Activated naive CD4-positive, alpha-beta T cell treated with anti-CD3 and anti-CD28 coated beads for 36 hours (primary cell): ENCODE measurements around the gene ANKRD44. TPM values are rescaled to one million over a fixed set of nuclear protein-coding genes. Genes with fewer than 3 reads are reported as not detected.

Source experiments
- CTCF ChIA-PET: fragments of 350-600 bp; sonication (Branson Sonifier 250); formaldehyde crosslinking; loops from one replicate; lab custom pipeline; 2021; ENCODE audit warnings: antibody characterized with exemption; lab: Charles Lee
- DNase-seq: peaks from one replicate; pipeline ENCODE4 v3.0.0-alpha.2; 2020
- H3K27ac Mint-ChIP-seq: one replicate; pipeline ENCODE4 v1.8.0; 2021; ENCODE audit warnings: mild to moderate bottlenecking, mixed read lengths
- H3K27me3 Mint-ChIP-seq: one replicate; pipeline ENCODE4 v1.8.0; 2021; ENCODE audit warnings: low read depth, mixed read lengths
- H3K36me3 Mint-ChIP-seq: one replicate; pipeline ENCODE4 v1.8.0; 2021; ENCODE audit warnings: low read depth, mixed read lengths
- H3K4me1 Mint-ChIP-seq: one replicate; pipeline ENCODE4 v1.8.0; 2021; ENCODE audit warnings: low read depth, mixed read lengths
- H3K4me3 Mint-ChIP-seq: one replicate; pipeline ENCODE4 v1.8.0; 2021; ENCODE audit warnings: mild to moderate bottlenecking, moderate library complexity, mixed read lengths
- H3K9me3 Mint-ChIP-seq: one replicate; pipeline ENCODE4 v1.8.0; 2021; ENCODE audit warnings: mixed read lengths
- intact Hi-C: fragments of 100-400 bp; cut with micrococcal nuclease; formaldehyde crosslinking; loops from one replicate; pipeline ENCODE4 v1.15.1; 2023
- total RNA-seq, 2 experiments: library from RNA; stranded (reverse); gene quantifications; one replicate each; pipeline ENCODE4 v1.2.3, GENCODE V29; 2021

The ANKRD44 gene
- total RNA-seq, 2 experiments from 2014 or later, result 87.8 to 101 TPM

- Mint-ChIP-seq H3K36me3 (peaks cover 8% of the 10 kb centered on the region), H3K9me3 (no peaks in the 10 kb centered on the region), H3K27ac (peak overlapping the region; percentile 73), H3K4me1 (peaks cover 92% of the 10 kb centered on the region), H3K4me3 (no peak overlapping the region), H3K27me3 (no peaks in the 10 kb centered on the region)
- intact Hi-C loops, result loop anchor here (1.0 kb wide), 1 partner anchor 8 kb away; no protein-coding TSS in a partner anchor
- DNase-seq, result no peak
- CTCF ChIA-PET, result interaction anchor here (0.6 to 1.8 kb wide), 4 partner anchors 10 to 137 kb away, joined by 3 to 5 read pairs (median 4); no protein-coding TSS in a partner anchor
Observed at GRCh38 chr2:197269815-197270214, 40.8 kb downstream of the ANKRD44 start.

- DNase-seq, result peak; percentile 71
- Mint-ChIP-seq H3K36me3 (peaks cover 8% of the 10 kb centered on the region), H3K27me3 (no peaks in the 10 kb centered on the region), H3K4me3 (no peak overlapping the region), H3K27ac (peak overlapping the region; percentile 73), H3K9me3 (no peaks in the 10 kb centered on the region), H3K4me1 (peaks cover 93% of the 10 kb centered on the region)
- CTCF ChIA-PET, result interaction anchor here (0.6 to 2.9 kb wide), 3 partner anchors 8 to 136 kb away, joined by 4 to 8 read pairs (median 4); no protein-coding TSS in a partner anchor
- intact Hi-C loops, result loop anchor here (1.0 kb wide), 1 partner anchor 9 kb away; no protein-coding TSS in a partner anchor
Observed at GRCh38 chr2:197268786-197269584, 41.6 kb downstream of the ANKRD44 start.

GRCh38 chr2:197266477-197266876 lies 44.1 kb downstream of the ANKRD44 start:
- H3K27ac Mint-ChIP-seq, result peak overlapping the region; percentile 90
- no peaks in the 10 kb centered on the region for H3K27me3 Mint-ChIP-seq
- peaks cover 97% of the 10 kb centered on the region for H3K4me1 Mint-ChIP-seq
- H3K9me3 Mint-ChIP-seq, result no peaks in the 10 kb centered on the region
- peak; percentile 55 for DNase-seq
- H3K36me3 Mint-ChIP-seq, result peaks cover 18% of the 10 kb centered on the region
- intact Hi-C loops, result loop anchor here (1.0 to 2.0 kb wide), 4 partner anchors 8 to 42 kb away; no protein-coding TSS in a partner anchor
- CTCF ChIA-PET, result interaction anchor here (0.5 to 3.0 kb wide), 7 partner anchors 10 to 108 kb away, joined by 3 to 17 read pairs (median 3); no protein-coding TSS in a partner anchor
- H3K4me3 Mint-ChIP-seq, result peak overlapping the region; percentile 23

GRCh38 chr2:197265924-197266323 lies 44.7 kb downstream of the ANKRD44 start:
- peaks cover 18% of the 10 kb centered on the region for H3K36me3 Mint-ChIP-seq
- no peak for DNase-seq
- H3K27ac Mint-ChIP-seq, result peak overlapping the region; percentile 90
- no peaks in the 10 kb centered on the region for H3K27me3 Mint-ChIP-seq
- H3K4me3 Mint-ChIP-seq, result peak overlapping the region; percentile 23
- H3K4me1 Mint-ChIP-seq, result peaks cover 96% of the 10 kb centered on the region
- CTCF ChIA-PET, result interaction anchor here (0.7 to 3.0 kb wide), 6 partner anchors 10 to 108 kb away, joined by 3 to 17 read pairs (median 4); no protein-coding TSS in a partner anchor
- H3K9me3 Mint-ChIP-seq, result no peaks in the 10 kb centered on the region
- intact Hi-C loops, result loop anchor here (1.0 to 2.0 kb wide), 4 partner anchors 8 to 43 kb away; no protein-coding TSS in a partner anchor

- peaks cover 91% of the 10 kb centered on the region for H3K4me1 Mint-ChIP-seq
- peak overlapping the region; percentile 13 for H3K4me3 Mint-ChIP-seq
- CTCF ChIA-PET, result interaction anchor here (0.6 to 3.0 kb wide), 7 partner anchors 9 to 83 kb away, joined by 3 to 17 read pairs (median 3); no protein-coding TSS in a partner anchor
- H3K36me3 Mint-ChIP-seq, result peaks cover 18% of the 10 kb centered on the region
- intact Hi-C loops, result no loop called here
- no peaks in the 10 kb centered on the region for H3K27me3 Mint-ChIP-seq
- peaks cover 2% of the 10 kb centered on the region for H3K9me3 Mint-ChIP-seq
- peak overlapping the region; percentile 90 for H3K27ac Mint-ChIP-seq
- no peak for DNase-seq
Observed at GRCh38 chr2:197265036-197265435, 45.5 kb downstream of the ANKRD44 start.

- intact Hi-C loops, result loop anchor here (1.0 kb wide), 1 partner anchor 29 kb away; no protein-coding TSS in a partner anchor
- CTCF ChIA-PET, result interaction anchor here (1.0 to 3.0 kb wide), 7 partner anchors 8 to 66 kb away, joined by 3 to 17 read pairs (median 3); no protein-coding TSS in a partner anchor
- Mint-ChIP-seq H3K4me1 (peaks cover 90% of the 10 kb centered on the region), H3K4me3 (peak overlapping the region; percentile 45), H3K9me3 (peaks cover 4% of the 10 kb centered on the region), H3K36me3 (peaks cover 19% of the 10 kb centered on the region), H3K27me3 (no peaks in the 10 kb centered on the region), H3K27ac (peak overlapping the region; percentile 90)
- no peak for DNase-seq
Observed at GRCh38 chr2:197264332-197264731, 46.2 kb downstream of the ANKRD44 start.

DNA sequence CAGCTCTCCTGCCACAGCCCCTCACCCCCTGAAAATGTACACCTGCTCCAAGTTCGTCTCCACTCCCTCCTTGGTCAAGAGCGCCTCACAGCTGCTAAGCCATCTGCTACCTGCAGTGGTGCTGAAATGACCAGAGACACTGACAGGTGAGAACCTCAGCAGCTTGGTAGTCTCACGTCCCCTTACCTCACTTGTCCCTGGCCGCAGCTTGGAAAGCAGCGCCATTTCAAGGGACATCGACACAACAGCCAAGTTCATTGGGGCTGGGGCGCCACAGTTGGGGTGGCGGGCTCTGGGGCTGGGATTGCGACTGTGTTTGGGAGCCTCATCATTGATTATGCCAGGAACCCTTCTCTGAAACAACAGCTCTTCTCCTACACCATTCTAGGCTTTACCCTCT lies 47.5 kb downstream of the ANKRD44 start:
- H3K4me3 Mint-ChIP-seq, result no peak overlapping the region
- H3K27me3 Mint-ChIP-seq, result no peaks in the 10 kb centered on the region
- peaks cover 19% of the 10 kb centered on the region for H3K36me3 Mint-ChIP-seq
- peaks cover 4% of the 10 kb centered on the region for H3K9me3 Mint-ChIP-seq
- no peak for DNase-seq
- H3K4me1 Mint-ChIP-seq, result peaks cover 90% of the 10 kb centered on the region
- intact Hi-C loops, result no loop called here
- H3K27ac Mint-ChIP-seq, result peak overlapping the region; percentile 90
- CTCF ChIA-PET, result interaction anchor here (0.9 to 1.6 kb wide), 4 partner anchors 14 to 50 kb away, joined by 3 to 5 read pairs (median 3); no protein-coding TSS in a partner anchor

DNA sequence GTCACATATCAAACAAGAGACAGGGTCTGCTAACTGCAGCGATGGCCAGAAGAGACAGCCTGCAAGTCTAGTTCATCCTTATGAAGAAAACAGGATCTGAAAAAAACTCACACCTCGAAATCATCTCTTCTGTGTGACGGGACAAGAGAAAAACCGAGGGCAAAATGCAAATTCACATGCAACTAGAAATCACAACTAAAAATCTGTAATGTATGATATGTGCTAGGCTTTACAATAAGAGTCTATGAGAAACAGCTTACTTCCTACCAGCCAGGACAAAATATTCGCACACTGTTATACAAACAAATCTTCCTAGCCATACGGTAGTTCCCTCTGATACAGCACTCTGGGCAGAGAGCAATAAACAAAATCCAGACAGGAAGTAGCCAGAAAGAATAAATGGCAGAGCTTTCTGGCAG lies 48.8 kb downstream of the ANKRD44 start:
- intact Hi-C loops, result loop anchor here (1.0 kb wide), 1 partner anchor 53 kb away; no protein-coding TSS in a partner anchor
- no peaks in the 10 kb centered on the region for H3K27me3 Mint-ChIP-seq
- H3K9me3 Mint-ChIP-seq, result peaks cover 4% of the 10 kb centered on the region
- CTCF ChIA-PET, result interaction anchor here (0.6 to 1.5 kb wide), 9 partner anchors 26 to 220 kb away, joined by 3 to 5 read pairs (median 3); partner anchors contain the start of gene ANKRD44
- H3K4me3 Mint-ChIP-seq, result peak overlapping the region; percentile 62
- H3K36me3 Mint-ChIP-seq, result peaks cover 17% of the 10 kb centered on the region
- DNase-seq, result no peak
- H3K4me1 Mint-ChIP-seq, result peaks cover 86% of the 10 kb centered on the region
- peak overlapping the region; percentile 90 for H3K27ac Mint-ChIP-seq

DNA sequence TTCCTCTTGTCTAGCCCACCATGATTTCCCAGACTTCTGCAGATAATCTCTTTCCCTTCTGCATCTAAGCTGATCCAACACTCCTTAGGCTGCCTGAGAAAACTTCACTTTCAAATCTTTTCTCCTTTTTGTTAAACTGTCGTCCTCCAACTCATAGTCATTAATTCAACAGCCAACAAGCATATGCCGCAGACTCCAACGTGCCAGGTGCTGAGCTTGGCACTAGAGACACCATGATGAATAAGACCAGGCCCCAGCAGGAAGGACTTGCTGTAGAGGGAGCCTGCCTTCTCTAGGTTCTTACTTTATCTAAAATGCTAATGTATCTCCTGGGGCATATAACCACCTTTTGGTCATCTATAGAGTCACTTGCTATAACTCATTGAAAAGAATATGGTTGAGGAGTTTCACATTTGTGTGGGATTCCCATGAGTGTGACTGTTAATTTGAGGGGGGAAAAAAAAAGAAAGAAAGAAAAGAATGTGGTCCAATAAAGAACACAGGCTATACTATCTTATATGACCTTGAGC lies 51.0 kb downstream of the ANKRD44 start:
- H3K9me3 Mint-ChIP-seq, result peaks cover 4% of the 10 kb centered on the region
- peak overlapping the region; percentile 85 for H3K27ac Mint-ChIP-seq
- peak overlapping the region; percentile 4 for H3K4me3 Mint-ChIP-seq
- H3K36me3 Mint-ChIP-seq, result peaks cover 19% of the 10 kb centered on the region
- intact Hi-C loops, result loop anchor here (2.0 to 5.0 kb wide), 2 partner anchors 118 to 333 kb away; partner anchors contain the start of gene PGAP1
- no peak for DNase-seq
- CTCF ChIA-PET, result interaction anchor here (0.6 to 1.3 kb wide), 3 partner anchors 11 to 101 kb away, joined by 3 to 4 read pairs (median 3); no protein-coding TSS in a partner anchor
- H3K4me1 Mint-ChIP-seq, result peaks cover 81% of the 10 kb centered on the region
- no peaks in the 10 kb centered on the region for H3K27me3 Mint-ChIP-seq

DNA sequence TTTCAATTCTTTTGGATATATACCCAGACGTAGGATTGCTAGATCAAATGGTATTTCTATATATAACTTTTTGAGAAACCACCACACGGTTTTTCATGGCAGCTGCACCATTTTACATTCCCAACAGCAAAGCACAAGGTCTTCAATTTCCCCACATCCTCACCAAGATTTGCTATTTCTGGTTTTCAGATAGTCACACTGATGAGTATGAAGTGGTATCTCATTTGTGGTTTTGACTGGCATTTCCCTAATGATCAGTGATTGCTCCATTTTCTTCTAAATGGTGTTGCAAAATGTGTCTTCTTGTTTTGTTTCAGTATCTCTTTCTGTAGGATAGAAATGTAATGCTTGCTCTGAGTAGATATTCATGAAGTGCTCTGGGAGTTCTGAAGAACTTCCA lies 52.0 kb downstream of the ANKRD44 start:
- Mint-ChIP-seq H3K36me3 (peaks cover 19% of the 10 kb centered on the region), H3K4me1 (peaks cover 81% of the 10 kb centered on the region), H3K9me3 (peaks cover 4% of the 10 kb centered on the region), H3K4me3 (peak overlapping the region; percentile 41), H3K27me3 (no peaks in the 10 kb centered on the region), H3K27ac (peak overlapping the region; percentile 85)
- no peak for DNase-seq
- intact Hi-C loops, result loop anchor here (1.0 to 5.0 kb wide), 3 partner anchors 8 to 332 kb away; partner anchors contain the start of gene PGAP1
- CTCF ChIA-PET, result interaction anchor here (0.7 to 1.3 kb wide), 3 partner anchors 10 to 53 kb away, joined by 3 read pairs; no protein-coding TSS in a partner anchor

DNA sequence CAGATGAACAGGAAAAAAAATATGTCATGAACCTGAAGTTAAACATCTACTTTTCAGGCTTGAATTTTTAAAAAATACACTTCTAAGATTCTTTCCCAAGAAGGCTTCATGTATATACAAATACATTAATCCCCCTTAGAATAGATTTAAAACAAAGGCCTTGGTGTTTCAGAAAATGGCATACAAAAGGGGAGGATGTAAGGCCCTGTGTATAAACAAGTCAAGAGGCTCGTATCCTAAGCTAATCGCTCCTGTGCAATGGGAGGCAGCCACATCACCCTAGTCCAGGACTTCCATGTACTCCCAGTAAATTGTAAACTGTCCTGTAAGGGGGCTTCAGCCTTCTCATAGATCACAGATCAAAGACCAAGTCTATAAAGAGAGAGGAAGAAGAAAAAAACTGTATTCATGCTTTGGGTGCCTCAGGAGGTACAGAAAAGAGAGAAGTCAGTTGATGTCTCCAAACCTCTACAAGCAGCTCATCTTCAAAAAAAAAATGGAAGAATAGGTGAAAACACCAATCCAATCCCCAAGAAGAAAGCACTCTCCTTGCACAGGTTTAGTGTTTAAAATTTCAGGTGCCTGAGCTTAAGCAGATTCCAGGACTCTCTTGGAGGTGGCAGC lies 53.9 kb downstream of the ANKRD44 start:
- CTCF ChIA-PET, result interaction anchor here (0.6 to 2.7 kb wide), 12 partner anchors 9 to 143 kb away, joined by 3 to 17 read pairs (median 4); partner anchors contain the start of gene ANKRD44
- no peak for DNase-seq
- H3K36me3 Mint-ChIP-seq, result peaks cover 6% of the 10 kb centered on the region
- H3K4me3 Mint-ChIP-seq, result peak overlapping the region; percentile 75
- H3K4me1 Mint-ChIP-seq, result peaks cover 72% of the 10 kb centered on the region
- H3K9me3 Mint-ChIP-seq, result peaks cover 4% of the 10 kb centered on the region
- no peaks in the 10 kb centered on the region for H3K27me3 Mint-ChIP-seq
- intact Hi-C loops, result loop anchor here (1.0 to 5.0 kb wide), 5 partner anchors 31 to 121 kb away; no protein-coding TSS in a partner anchor
- H3K27ac Mint-ChIP-seq, result peak overlapping the region; percentile 97
